Gastrocnemius medialis (tissue), 4 donors: ENCODE results near the gene SATB2. TPM values are rescaled to one million over a fixed set of nuclear protein-coding genes. Genes with fewer than 3 reads are reported as not detected.
A peak's percentile ranks its signal among the peaks of the same experiment; 100 is the strongest.

Experiments
- ATAC-seq, 2 donors: fragments of 150-250 bp; one replicate each; pipeline ENCODE4 v1.9.1; 2016
- DNase-seq, 2 donors: peaks; one replicate each; pipeline ENCODE4 v3.0.0-alpha.2; 2019
- H3K27ac ChIP-seq, 4 donors: fragments of 200-600 bp; sonication (generic); 1 replicate in 1 of 4; 2 replicates in 3 of 4; pipeline ENCODE4 v1.5.1; 2016 to 2018; ENCODE audit warnings: mild to moderate bottlenecking in 2 of 4, moderate library complexity in 1 of 4
- H3K27me3 ChIP-seq, 3 donors: fragments of 200-600 bp; sonication (generic) in 2 of 3; 1 replicate in 1 of 3; 2 replicates in 2 of 3; pipeline versions ENCODE4 v1.5.1 to v1.6.0; 2016 to 2019; ENCODE audit warnings: mild to moderate bottlenecking in 1 of 3, moderate library complexity in 1 of 3
- H3K36me3 ChIP-seq, 2 donors: fragments of 200-600 bp; sonication (generic) in 1 of 2; one replicate each; pipeline ENCODE4 v1.5.1; 2017 to 2018
- H3K4me1 ChIP-seq, 2 donors: fragments of 200-600 bp; sonication (generic) in 1 of 2; one replicate each; pipeline ENCODE4 v1.5.1; 2016 to 2017; ENCODE audit warnings: mild to moderate bottlenecking in 2 of 2
- H3K4me3 ChIP-seq, 4 donors: fragments of 200-600 bp; sonication (generic) in 3 of 4; 1 replicate in 1 of 4; 2 replicates in 3 of 4; pipeline ENCODE4 v1.5.1; 2016 to 2019; ENCODE audit warnings: mild to moderate bottlenecking in 2 of 4
- H3K9me3 ChIP-seq, 3 donors: fragments of 200-600 bp; sonication (generic) in 2 of 3; 1 replicate in 1 of 3; 2 replicates in 2 of 3; pipeline ENCODE4 v1.5.1; 2016 to 2019
- POLR2A ChIP-seq, 2 donors: fragments of 450-650 bp; IDR thresholded peaks; one replicate each; pipeline ENCODE4 v1.6.1; 2017; ENCODE audit warnings: antibody characterized with exemption in 2 of 2, mild to moderate bottlenecking in 2 of 2, moderate library complexity in 2 of 2
- in situ Hi-C, 4 donors: fragments of 200-750 bp; cut with MboI; loops; one replicate each; pipeline versions ENCODE4 v1.15.0 to v1.8.0; 2017; ENCODE audit warnings: low sequenced_read_pairs in 4 of 4
- intact Hi-C: fragments of 100-400 bp; cut with DNase I; formaldehyde crosslinking; loops from one replicate; pipeline ENCODE4 v1.15.1; 2023; ENCODE audit warnings: low total_unique reads
- total RNA-seq, 4 donors: library from RNA; depleted of rRNA; stranded (reverse); fragments of >200 nt; gene quantifications; one replicate each; pipeline versions ENCODE4 v1.1.0 to v1.2.3, GENCODE V29; 2016
- TF ChIP-seq, protein P1 (sequence below), 5 experiments: fragments of 450-650 bp in 3 of 5; fragments of 200-600 bp in 2 of 5; sonication (generic) in 2 of 5; IDR thresholded peaks in 4 of 5; conservative IDR thresholded peaks in 1 of 5; 1 replicate in 4 of 5; 2 replicates in 1 of 5; pipeline ENCODE4 v1.5.1; 2016 to 2019; ENCODE audit warnings: antibody characterized with exemption in 5 of 5, mild to moderate bottlenecking in 3 of 5, moderate library complexity in 3 of 5

Gene SATB2
- total RNA-seq, 4 donors from 2014 or later, result 2.0 to 6.4 (median 4.5) TPM

DNA sequence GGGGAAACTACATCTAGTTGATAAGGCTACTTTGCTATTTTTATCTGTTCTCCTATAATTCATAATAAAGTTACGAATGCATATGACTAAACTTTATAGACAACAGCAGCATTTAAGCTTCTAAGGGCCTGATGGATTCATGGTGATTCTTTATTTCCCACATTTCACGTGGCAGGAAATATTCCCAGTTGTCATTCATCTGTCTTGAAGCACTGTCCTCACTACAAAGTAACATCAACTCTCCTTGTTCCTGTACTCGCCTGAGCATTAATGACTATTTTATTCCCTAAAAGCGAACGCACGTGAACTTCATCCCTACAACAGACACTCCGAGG, 2.6 kb downstream of the SATB2 start:
- in situ Hi-C loops (no loop called here), intact Hi-C loops (no loop called here)
- Histone ChIP-seq H3K27me3 (peaks cover 39 to 61% (median 60%) of the 10 kb centered on the region in 3 donors), H3K9me3 (no peaks in the 10 kb centered on the region), H3K4me1 (peaks cover 18 to 31% of the 10 kb centered on the region in 2 donors), H3K27ac (no peak overlapping the region), H3K36me3 (no peaks in the 10 kb centered on the region), H3K4me3 (peak overlapping the region in 2 of 4 donors; percentile 91 to 96)
- DNase-seq (no peak), ATAC-seq (no peak)
- TF ChIP-seq, protein P1, sequence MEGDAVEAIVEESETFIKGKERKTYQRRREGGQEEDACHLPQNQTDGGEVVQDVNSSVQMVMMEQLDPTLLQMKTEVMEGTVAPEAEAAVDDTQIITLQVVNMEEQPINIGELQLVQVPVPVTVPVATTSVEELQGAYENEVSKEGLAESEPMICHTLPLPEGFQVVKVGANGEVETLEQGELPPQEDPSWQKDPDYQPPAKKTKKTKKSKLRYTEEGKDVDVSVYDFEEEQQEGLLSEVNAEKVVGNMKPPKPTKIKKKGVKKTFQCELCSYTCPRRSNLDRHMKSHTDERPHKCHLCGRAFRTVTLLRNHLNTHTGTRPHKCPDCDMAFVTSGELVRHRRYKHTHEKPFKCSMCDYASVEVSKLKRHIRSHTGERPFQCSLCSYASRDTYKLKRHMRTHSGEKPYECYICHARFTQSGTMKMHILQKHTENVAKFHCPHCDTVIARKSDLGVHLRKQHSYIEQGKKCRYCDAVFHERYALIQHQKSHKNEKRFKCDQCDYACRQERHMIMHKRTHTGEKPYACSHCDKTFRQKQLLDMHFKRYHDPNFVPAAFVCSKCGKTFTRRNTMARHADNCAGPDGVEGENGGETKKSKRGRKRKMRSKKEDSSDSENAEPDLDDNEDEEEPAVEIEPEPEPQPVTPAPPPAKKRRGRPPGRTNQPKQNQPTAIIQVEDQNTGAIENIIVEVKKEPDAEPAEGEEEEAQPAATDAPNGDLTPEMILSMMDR (IDR thresholded peaks at IDR 0.05 in 4 of 5, conservative IDR thresholded peaks at IDR 0.05 in 1 of 5), result no peak
- TF ChIP-seq POLR2A (IDR thresholded peaks at IDR 0.05), result no peak

DNA sequence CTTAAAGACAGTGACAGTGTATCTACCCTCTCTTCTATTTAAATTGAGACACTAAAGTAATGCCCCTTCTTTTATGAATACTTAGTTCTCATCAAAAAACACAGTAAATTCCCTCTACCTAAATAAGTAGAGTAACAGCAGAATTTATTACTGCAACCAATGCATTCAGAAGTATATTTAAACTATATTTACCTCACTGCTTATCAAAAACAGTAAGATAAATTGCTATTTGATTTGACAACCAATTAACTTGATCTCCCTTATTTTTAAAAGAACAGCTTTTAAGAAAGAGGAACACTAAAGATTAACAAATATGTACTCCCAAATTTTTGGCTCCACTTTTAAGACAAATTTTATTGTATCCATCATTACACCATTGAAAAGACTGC, 4.8 kb downstream of the SATB2 start:
- Histone ChIP-seq H3K4me3 (no peak overlapping the region), H3K36me3 (no peaks in the 10 kb centered on the region), H3K27me3 (peaks cover 37 to 69% (median 65%) of the 10 kb centered on the region in 3 donors), H3K9me3 (no peaks in the 10 kb centered on the region), H3K27ac (no peak overlapping the region), H3K4me1 (peaks cover 17 to 29% of the 10 kb centered on the region in 2 donors)
- DNase-seq, result no peak
- TF ChIP-seq, protein P1 (IDR thresholded peaks at IDR 0.05 in 4 of 5, conservative IDR thresholded peaks at IDR 0.05 in 1 of 5), result no peak
- no peak for TF ChIP-seq POLR2A (IDR thresholded peaks at IDR 0.05)
- in situ Hi-C loops, result no loop called here
- intact Hi-C loops, result no loop called here
- no peak for ATAC-seq

- Histone ChIP-seq H3K36me3 (no peaks in the 10 kb centered on the region), H3K27me3 (peaks cover 34 to 66% (median 61%) of the 10 kb centered on the region in 3 donors), H3K4me1 (peaks cover 14 to 24% of the 10 kb centered on the region in 2 donors), H3K9me3 (no peaks in the 10 kb centered on the region), H3K4me3 (no peak overlapping the region), H3K27ac (no peak overlapping the region)
- ATAC-seq (no peak), DNase-seq (no peak)
- in situ Hi-C loops, result no loop called here
- TF ChIP-seq, protein P1 (IDR thresholded peaks at IDR 0.05 in 4 of 5, conservative IDR thresholded peaks at IDR 0.05 in 1 of 5), result no peak
- TF ChIP-seq POLR2A (IDR thresholded peaks at IDR 0.05), result no peak
- intact Hi-C loops, result no loop called here
Measured at GRCh38 chr2:199452260-199452990, 5.3 kb downstream of the SATB2 start.

DNA sequence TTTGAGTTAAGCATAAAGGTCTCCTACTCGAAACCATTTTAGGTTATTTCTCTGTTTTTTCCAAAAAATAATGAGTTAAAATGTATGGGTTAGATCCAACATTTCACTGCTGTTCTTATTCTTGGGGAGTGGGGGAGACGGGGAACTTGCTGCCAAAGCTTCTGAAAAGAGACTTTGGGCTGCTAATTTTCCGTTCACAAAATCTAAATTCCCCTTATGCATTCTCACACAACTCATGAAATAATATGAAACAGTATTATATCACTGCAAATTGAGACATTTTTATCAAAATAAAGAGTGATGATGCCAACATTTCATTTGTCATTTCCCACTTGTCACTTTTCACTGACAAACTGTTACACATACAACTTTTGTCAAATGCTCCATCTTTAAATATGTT, 7.8 kb downstream of the SATB2 start:
- intact Hi-C loops, result no loop called here
- peaks cover 0 to 1% of the 10 kb centered on the region in 2 donors for H3K4me1 ChIP-seq
- no peaks in the 10 kb centered on the region for H3K9me3 ChIP-seq
- ATAC-seq, result no peak
- no peak overlapping the region for H3K4me3 ChIP-seq
- peaks cover 12 to 44% (median 36%) of the 10 kb centered on the region in 3 donors for H3K27me3 ChIP-seq
- no peak overlapping the region for H3K27ac ChIP-seq
- in situ Hi-C loops, result no loop called here
- H3K36me3 ChIP-seq, result no peaks in the 10 kb centered on the region
- TF ChIP-seq, protein P1 (IDR thresholded peaks at IDR 0.05 in 4 of 5, conservative IDR thresholded peaks at IDR 0.05 in 1 of 5), result no peak
- TF ChIP-seq POLR2A (IDR thresholded peaks at IDR 0.05), result no peak
- DNase-seq, result no peak
